Measurements from ENCODE around the gene ZNF573.
A peak's percentile ranks its signal among the peaks of the same experiment; 100 is the strongest.

Gene ZNF573

DNA sequence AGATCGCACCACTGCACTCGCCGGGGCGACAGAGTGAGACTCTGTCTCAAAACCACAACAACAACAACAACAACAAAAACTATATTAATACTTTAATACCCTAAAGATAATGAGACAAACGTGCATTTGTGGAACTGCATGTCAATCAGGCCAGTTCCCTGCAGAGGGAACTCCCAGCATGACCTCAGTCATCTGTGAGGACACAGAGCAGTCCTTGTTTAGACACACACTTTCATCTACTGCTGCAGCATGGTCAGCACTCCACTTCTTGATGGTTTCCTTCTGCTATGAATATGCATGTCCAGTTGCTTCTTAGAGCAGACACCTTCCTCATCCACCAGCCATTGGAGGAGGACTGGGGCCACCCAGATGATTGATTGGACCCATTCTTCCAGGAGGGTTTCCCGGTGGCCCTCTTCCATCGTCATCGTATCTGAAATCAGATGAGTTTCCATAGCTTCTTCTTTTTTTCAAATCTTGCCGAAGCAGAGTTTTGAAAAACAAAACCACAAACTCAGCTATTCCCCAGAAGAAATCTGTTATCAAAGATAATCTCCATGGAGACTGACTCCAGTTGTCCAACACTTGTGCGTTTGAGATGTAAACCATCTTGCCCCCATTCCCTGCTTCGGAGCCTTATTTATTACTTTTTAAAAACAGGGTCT is 86.3 kb downstream of the ZNF573 start:
- no peak for DNase-seq

DNA sequence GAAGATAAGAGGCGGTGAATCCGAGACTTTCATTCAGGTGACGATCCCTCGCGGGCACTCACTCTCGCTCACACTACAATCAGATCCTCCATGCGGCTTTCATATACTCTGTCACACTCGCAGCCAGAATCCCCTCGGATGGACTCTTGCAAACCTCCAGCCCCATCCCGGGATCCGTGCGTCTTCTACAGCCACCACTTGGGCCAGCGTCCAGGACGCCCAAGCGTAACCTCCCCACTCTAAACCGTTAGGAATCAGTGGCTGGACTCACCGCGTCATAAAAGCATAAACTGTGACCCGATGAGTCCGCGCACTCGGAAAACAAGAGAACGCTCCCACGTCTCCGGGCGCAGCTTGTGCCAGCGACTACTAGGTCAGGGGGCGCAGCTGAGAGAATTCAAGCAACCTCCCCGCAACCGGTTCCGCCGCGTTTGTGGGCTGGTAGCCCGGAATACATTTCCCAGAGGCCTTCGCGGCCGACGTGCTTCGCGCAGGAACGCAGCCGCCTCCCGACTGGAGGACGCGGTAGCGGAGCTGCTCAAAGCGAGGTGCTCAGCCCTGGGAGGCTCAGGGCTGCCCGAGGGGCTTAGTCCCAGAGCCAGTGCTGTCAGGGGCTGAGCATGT is 87.4 kb downstream of the ZNF573 start:
- DNase-seq, result peak; percentile 81 to 83
